Esophagus (tissue), 2 donors: ENCODE results near the gene RAB3IL1. TPM values are rescaled to one million over a fixed set of nuclear protein-coding genes. Genes with fewer than 3 reads are reported as not detected.

Source experiments
- H3K27ac ChIP-seq, 2 donors: one replicate each; pipeline ENCODE4 v1.5.1; 2013; ENCODE audit warnings: low read depth in 2 of 2, mild to moderate bottlenecking in 2 of 2, inconsistent platforms in 1 of 2, low read length in 1 of 2, moderate library complexity in 1 of 2
- H3K27me3 ChIP-seq, 2 donors: one replicate each; pipeline ENCODE4 v1.6.1; 2013; ENCODE audit warnings: low read length in 2 of 2, control low read depth in 1 of 2, mild to moderate bottlenecking in 1 of 2; ENCODE audit not compliant: insufficient read depth in 2 of 2, control insufficient read depth in 1 of 2
- H3K36me3 ChIP-seq, 2 donors: one replicate each; pipeline ENCODE4 v1.6.1; 2013; ENCODE audit warnings: low read length in 1 of 2; ENCODE audit not compliant: control insufficient read depth in 2 of 2, insufficient read depth in 2 of 2
- H3K4me1 ChIP-seq, 2 donors: one replicate each; pipeline ENCODE4 v1.6.1; 2013; ENCODE audit warnings: low read length in 1 of 2; ENCODE audit not compliant: control insufficient read depth in 2 of 2, insufficient read depth in 2 of 2
- H3K4me3 ChIP-seq, 2 donors: one replicate each; pipeline ENCODE4 v1.5.1; 2013; ENCODE audit warnings: low read length in 2 of 2, mild to moderate bottlenecking in 2 of 2, low read depth in 1 of 2, moderate library complexity in 1 of 2
- H3K9me3 ChIP-seq, 2 donors: one replicate each; pipeline ENCODE4 v1.6.1; 2013; ENCODE audit warnings: mild to moderate bottlenecking in 2 of 2, low read depth in 1 of 2, low read length in 1 of 2, moderate library complexity in 1 of 2; ENCODE audit not compliant: control insufficient read depth in 2 of 2, insufficient read depth in 1 of 2
- WGBS, 2 donors: extraction: QIAGEN DNeasy Blood & Tissue Kit; methylation state at CpG; one replicate each; pipeline ENCODE4 v1.1.7; 2013; 5-methylcytosine and 5-hydroxymethylcytosine counted together
- polyA plus RNA-seq, 2 donors: library from polyadenylated mRNA; stranded (reverse); fragments of 200-250 nt; gene quantifications; one replicate each; pipeline ENCODE4 v1.2.3, GENCODE V29; 2013
- donor health status: healthy with polysubstance abuse.
- donor health status: Bipolar disorder and iron deficiency.

RAB3IL1 gene
- polyA plus RNA-seq, 2 donors = 1.4 to 2.1 TPM

- Histone ChIP-seq H3K27me3 (no peaks in the 10 kb centered on the region), H3K36me3 (no peaks in the 10 kb centered on the region), H3K9me3 (no peaks in the 10 kb centered on the region), H3K4me1 (peaks cover 2% of the 10 kb centered on the region in 2 donors), H3K4me3 (no peak overlapping the region), H3K27ac (no peak overlapping the region)
- WGBS, 2 donors = 73 to 74% methylated on average over 18 of the region's 18 CpGs
Observed at GRCh38 chr11:61912991-61913698, 4.2 kb downstream of the RAB3IL1 start.

GRCh38 chr11:61912530-61912898, 4.9 kb downstream of the RAB3IL1 start:
- Histone ChIP-seq H3K9me3 (no peaks in the 10 kb centered on the region), H3K4me3 (no peak overlapping the region), H3K27me3 (no peaks in the 10 kb centered on the region), H3K4me1 (peaks cover 2% of the 10 kb centered on the region in 2 donors), H3K27ac (no peak overlapping the region), H3K36me3 (no peaks in the 10 kb centered on the region)
- WGBS, 2 donors = 81 to 85% methylated on average over 6 of the region's 6 CpGs

- Histone ChIP-seq H3K36me3 (no peaks in the 10 kb centered on the region), H3K9me3 (no peaks in the 10 kb centered on the region), H3K4me3 (no peak overlapping the region), H3K27me3 (no peaks in the 10 kb centered on the region), H3K4me1 (peaks cover 0 to under 1% of the 10 kb centered on the region in 2 donors), H3K27ac (peak overlapping the region in 1 of 2 donors; percentile 5)
- WGBS, 2 donors = 73 to 78% methylated on average over 17 of the region's 17 CpGs
Observed at GRCh38 chr11:61911701-61912529, 5.5 kb downstream of the RAB3IL1 start.

GRCh38 chr11:61911128-61911700, 6.2 kb downstream of the RAB3IL1 start:
- H3K9me3 ChIP-seq = no peaks in the 10 kb centered on the region
- WGBS, 2 donors = 81 to 82% methylated on average over 7 of the region's 7 CpGs
- no peaks in the 10 kb centered on the region for H3K4me1 ChIP-seq
- H3K36me3 ChIP-seq = no peaks in the 10 kb centered on the region
- no peak overlapping the region for H3K4me3 ChIP-seq
- H3K27ac ChIP-seq = no peak overlapping the region
- no peaks in the 10 kb centered on the region for H3K27me3 ChIP-seq

- WGBS, 2 donors = 82 to 88% methylated on average over 13 of the region's 13 CpGs
- H3K27me3 ChIP-seq = no peaks in the 10 kb centered on the region
- no peaks in the 10 kb centered on the region for H3K9me3 ChIP-seq
- no peaks in the 10 kb centered on the region for H3K36me3 ChIP-seq
- no peak overlapping the region for H3K4me3 ChIP-seq
- no peaks in the 10 kb centered on the region for H3K4me1 ChIP-seq
- no peak overlapping the region for H3K27ac ChIP-seq
Observed at GRCh38 chr11:61910187-61911127, 6.9 kb downstream of the RAB3IL1 start.

GRCh38 chr11:61908730-61909316, 8.5 kb downstream of the RAB3IL1 start:
- H3K27ac ChIP-seq = no peak overlapping the region
- no peaks in the 10 kb centered on the region for H3K4me1 ChIP-seq
- H3K36me3 ChIP-seq = no peaks in the 10 kb centered on the region
- H3K4me3 ChIP-seq = no peak overlapping the region
- no peaks in the 10 kb centered on the region for H3K27me3 ChIP-seq
- 60 to 74% methylated on average over 10 of the region's 10 CpGs for WGBS, 2 donors
- H3K9me3 ChIP-seq = no peaks in the 10 kb centered on the region

- Histone ChIP-seq H3K36me3 (no peaks in the 10 kb centered on the region), H3K27ac (no peak overlapping the region), H3K4me1 (no peaks in the 10 kb centered on the region), H3K9me3 (no peaks in the 10 kb centered on the region), H3K4me3 (no peak overlapping the region), H3K27me3 (no peaks in the 10 kb centered on the region)
- 89 to 91% methylated on average over 21 of the region's 21 CpGs for WGBS, 2 donors
Observed at GRCh38 chr11:61907871-61908729, 9.3 kb downstream of the RAB3IL1 start.

GRCh38 chr11:61907282-61907681, 10.1 kb downstream of the RAB3IL1 start:
- Histone ChIP-seq H3K4me3 (no peak overlapping the region), H3K9me3 (no peaks in the 10 kb centered on the region), H3K27me3 (no peaks in the 10 kb centered on the region), H3K36me3 (no peaks in the 10 kb centered on the region), H3K27ac (no peak overlapping the region), H3K4me1 (no peaks in the 10 kb centered on the region)
- WGBS, 2 donors = 74 to 81% methylated on average over 19 of the region's 19 CpGs
